ENCODE measurements around the gene KIF23.

DNA sequence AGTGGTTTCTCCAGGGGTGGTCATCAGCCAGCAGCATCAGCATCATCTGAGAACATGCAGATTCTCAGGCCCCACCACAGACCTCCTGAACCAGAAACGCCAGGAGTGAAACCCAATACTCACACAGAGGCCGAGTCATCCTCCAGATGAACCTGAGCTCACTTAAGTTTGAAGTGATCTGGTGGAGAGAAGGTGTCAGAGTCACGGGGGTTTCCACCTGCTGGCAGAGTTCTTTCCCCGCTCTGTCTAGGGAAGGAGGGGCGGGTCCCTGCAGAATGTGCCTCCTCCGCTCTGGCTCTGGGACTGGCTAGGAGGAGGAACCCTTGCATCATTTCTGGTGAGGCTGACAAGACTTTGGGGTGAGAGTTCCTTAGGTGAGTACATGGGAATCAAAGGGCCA, 13.3 kb upstream of the KIF23 start:
- no peak for TF ChIP-seq EZH2 (IDR thresholded peaks at IDR 0.05; ENCODE audit: low read depth)
- TF ChIP-seq, protein P1, sequence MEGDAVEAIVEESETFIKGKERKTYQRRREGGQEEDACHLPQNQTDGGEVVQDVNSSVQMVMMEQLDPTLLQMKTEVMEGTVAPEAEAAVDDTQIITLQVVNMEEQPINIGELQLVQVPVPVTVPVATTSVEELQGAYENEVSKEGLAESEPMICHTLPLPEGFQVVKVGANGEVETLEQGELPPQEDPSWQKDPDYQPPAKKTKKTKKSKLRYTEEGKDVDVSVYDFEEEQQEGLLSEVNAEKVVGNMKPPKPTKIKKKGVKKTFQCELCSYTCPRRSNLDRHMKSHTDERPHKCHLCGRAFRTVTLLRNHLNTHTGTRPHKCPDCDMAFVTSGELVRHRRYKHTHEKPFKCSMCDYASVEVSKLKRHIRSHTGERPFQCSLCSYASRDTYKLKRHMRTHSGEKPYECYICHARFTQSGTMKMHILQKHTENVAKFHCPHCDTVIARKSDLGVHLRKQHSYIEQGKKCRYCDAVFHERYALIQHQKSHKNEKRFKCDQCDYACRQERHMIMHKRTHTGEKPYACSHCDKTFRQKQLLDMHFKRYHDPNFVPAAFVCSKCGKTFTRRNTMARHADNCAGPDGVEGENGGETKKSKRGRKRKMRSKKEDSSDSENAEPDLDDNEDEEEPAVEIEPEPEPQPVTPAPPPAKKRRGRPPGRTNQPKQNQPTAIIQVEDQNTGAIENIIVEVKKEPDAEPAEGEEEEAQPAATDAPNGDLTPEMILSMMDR (conservative IDR thresholded peaks at IDR 0.05) = no peak
